ENCODE data around the gene ODF4. TPM values are rescaled to one million over a fixed set of nuclear protein-coding genes. Genes with fewer than 3 reads are reported as not detected.

ODF4 gene
- total and polyA plus RNA-seq, 2 of the 13 experiments (the other 11 are each of a cell fraction or from before 2014, with no cell fraction given) = not detected

DNA sequence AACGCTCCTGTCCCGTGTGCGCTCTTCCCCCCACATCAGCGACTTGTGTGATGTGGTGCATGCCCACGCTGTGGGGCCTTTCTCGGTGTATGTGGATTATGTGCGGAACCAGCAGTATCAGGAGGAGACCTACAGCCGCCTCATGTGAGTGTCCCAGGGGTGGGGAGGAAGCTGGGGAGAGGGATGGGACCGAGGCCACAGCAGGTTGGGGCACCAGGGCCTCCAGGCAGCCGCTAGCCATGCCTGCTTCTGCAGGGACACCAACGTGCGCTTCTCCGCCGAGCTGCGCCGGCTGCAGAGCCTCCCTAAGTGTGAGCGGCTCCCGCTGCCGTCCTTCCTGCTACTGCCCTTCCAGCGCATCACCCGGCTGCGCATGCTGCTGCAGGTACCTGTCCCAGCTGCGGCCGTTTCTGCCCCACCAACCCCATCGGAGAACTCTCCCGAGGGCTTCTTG, 23.8 kb upstream of the ODF4 start:
- ATAC-seq = no peak
- DNase-seq (ENCODE audit: low spot score) = no peak
- POLR2A ChIA-PET = no interaction called here
- no peaks in the 10 kb centered on the region for H3K4me1 ChIP-seq (ENCODE audit: insufficient read depth, low read length)
- H3K4me3 ChIP-seq (replicated peaks in 1 of 3; ENCODE audit: insufficient read depth in 1 of 3, low read depth in 2 of 3, low read length in 3 of 3) = no peak overlapping the region
- TF ChIP-seq CENPT (CRISPR knock-in tag; IDR thresholded peaks at IDR 0.05; ENCODE audit: low read depth) = no peak
- TF ChIP-seq ZNF468 (CRISPR knock-in tag; IDR thresholded peaks at IDR 0.05) = no peak
- TF ChIP-seq SMAD1 (CRISPR knock-in tag; IDR thresholded peaks at IDR 0.05; ENCODE audit: borderline replicate concordance, low read depth) = no peak
- TF ChIP-seq ZNF10 (CRISPR knock-in tag; IDR thresholded peaks at IDR 0.05; ENCODE audit: borderline replicate concordance, low read depth) = no peak
- TF ChIP-seq ATF7-NPFF (CRISPR knock-in tag; IDR thresholded peaks at IDR 0.05; ENCODE audit: low read depth) = no peak
- no peak for TF ChIP-seq SIN3A (IDR thresholded peaks at IDR 0.05; ENCODE audit: borderline replicate concordance, low read depth, low read length)
- TF ChIP-seq SRSF9 (IDR thresholded peaks at IDR 0.05; ENCODE audit: borderline replicate concordance, insufficient read depth, low read depth, low read length, poor library complexity, severe bottlenecking) = no peak
- no peak for TF ChIP-seq ZNF557 (CRISPR knock-in tag; IDR thresholded peaks at IDR 0.05)
- no peak for TF ChIP-seq ZNF382 (CRISPR knock-in tag; IDR thresholded peaks at IDR 0.05; ENCODE audit: borderline replicate concordance)
- TF ChIP-seq, protein P1, sequence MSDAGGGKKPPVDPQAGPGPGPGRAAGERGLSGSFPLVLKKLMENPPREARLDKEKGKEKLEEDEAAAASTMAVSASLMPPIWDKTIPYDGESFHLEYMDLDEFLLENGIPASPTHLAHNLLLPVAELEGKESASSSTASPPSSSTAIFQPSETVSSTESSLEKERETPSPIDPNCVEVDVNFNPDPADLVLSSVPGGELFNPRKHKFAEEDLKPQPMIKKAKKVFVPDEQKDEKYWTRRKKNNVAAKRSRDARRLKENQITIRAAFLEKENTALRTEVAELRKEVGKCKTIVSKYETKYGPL (CRISPR knock-in tag; IDR thresholded peaks at IDR 0.05) = no peak
- TF ChIP-seq PRPF4 (IDR thresholded peaks at IDR 0.05; ENCODE audit: low read depth, low read length, poor library complexity, severe bottlenecking) = no peak
- no peak for TF ChIP-seq MTA3 (CRISPR knock-in tag; IDR thresholded peaks at IDR 0.05)
- TF ChIP-seq ZNF484 (CRISPR knock-in tag; IDR thresholded peaks at IDR 0.05; ENCODE audit: borderline replicate concordance, low read depth) = no peak
- TF ChIP-seq PHF20 (CRISPR knock-in tag; IDR thresholded peaks at IDR 0.05) = no peak
- no peak for TF ChIP-seq ZFY (CRISPR knock-in tag; IDR thresholded peaks at IDR 0.05)
- no peaks in the 10 kb centered on the region for H3K36me3 ChIP-seq (replicated peaks in 1 of 2; ENCODE audit: control insufficient read depth in 1 of 2, insufficient read depth in 2 of 2, low read length in 2 of 2)
- FAIRE-seq = no peak
- in situ Hi-C loops (cut with HindIII; ENCODE audit: extremely low pct_ligation_motif_present, low pct_unique_long_range_greater_than_20kb) = no loop called here
- no peak overlapping the region for H2AFZ ChIP-seq (ENCODE audit: low read length)
- peaks cover 14 to 72% of the 10 kb centered on the region in 2 experiments for H3K27me3 ChIP-seq (ENCODE audit: control insufficient read depth in 1 of 2, insufficient read depth in 2 of 2, low read length in 2 of 2)
- no peak overlapping the region for H3K27ac ChIP-seq (ENCODE audit: extremely low read length, insufficient read depth, low read length)
- WGBS (ENCODE audit: low lambda C conversion rate) = 65% methylated on average over 26 of the region's 26 CpGs
- H3K4me2 ChIP-seq (ENCODE audit: low read depth, low read length) = no peak overlapping the region; the same call in 1 of the 2 replicates
- CTCF ChIA-PET (ENCODE audit: low intra/inter-chr PET ratio, low total read pairs) = no interaction called here
- BruUV-seq (replicated peaks) = no TSS peak
- H4K20me1 ChIP-seq (ENCODE audit: insufficient read depth, low read length) = no peaks in the 10 kb centered on the region
- no peak overlapping the region for H3K9ac ChIP-seq (ENCODE audit: insufficient read depth, low read depth, low read length)
- no peaks in the 10 kb centered on the region for H3K79me2 ChIP-seq (ENCODE audit: insufficient read depth, low read length)
- H3K9me3 ChIP-seq (ENCODE audit: low read length) = no peaks in the 10 kb centered on the region
- intact Hi-C loops (cut with micrococcal nuclease; ENCODE audit: unreplicated experiment) = no loop called here
